DMS53 (cell line): ENCODE results near the gene NHSL2.

Experiments used
- DNase-seq: peaks from one replicate; lab custom pipeline; 2025; lab: John Stamatoyannopoulos, UW

NHSL2 gene

GRCh38 chrX:72018277-72019112, 107.8 kb downstream of the NHSL2 start:
- peak; percentile 96 for DNase-seq

DNA sequence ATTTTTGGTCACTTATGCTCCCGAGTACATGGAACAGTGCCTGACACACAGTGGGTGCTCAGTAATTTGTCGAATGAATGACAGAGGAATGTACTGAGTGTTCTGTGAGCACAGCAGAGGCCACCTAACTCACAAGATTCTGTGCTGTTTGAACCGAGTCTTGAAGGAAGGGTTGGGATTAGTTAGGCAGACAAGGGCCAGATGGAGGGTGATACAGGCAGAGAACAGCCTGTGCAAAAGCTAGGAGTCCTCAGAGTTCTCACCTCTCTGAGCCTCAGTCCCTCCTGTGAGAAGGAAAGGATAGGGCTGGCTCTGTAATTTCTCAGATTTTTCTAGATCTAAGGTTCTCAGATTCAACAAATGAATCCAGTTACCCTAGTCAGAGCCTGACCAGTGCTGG, 108.8 kb downstream of the NHSL2 start:
- DNase-seq = no peak

DNA sequence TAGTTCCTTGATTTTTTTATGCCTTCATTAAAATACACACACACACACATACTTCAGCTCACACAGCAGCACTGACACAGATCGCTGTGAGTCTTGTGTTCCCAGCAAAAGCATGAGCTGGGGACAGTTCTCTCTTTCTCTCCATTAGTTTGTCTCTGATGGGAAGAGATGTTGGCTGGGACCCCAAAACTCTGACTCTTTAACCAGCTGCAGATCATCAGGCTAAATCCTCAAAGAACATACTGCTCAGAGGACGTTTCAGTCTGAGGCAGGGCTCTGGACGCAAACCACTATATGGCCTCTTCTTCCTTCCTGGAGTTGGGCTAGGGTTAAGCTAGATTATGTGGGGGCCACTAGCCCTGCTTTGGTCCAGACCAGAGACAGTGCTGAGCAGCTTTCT, 109.6 kb downstream of the NHSL2 start:
- DNase-seq = no peak

GRCh38 chrX:72020788-72021187, 110.1 kb downstream of the NHSL2 start:
- DNase-seq = peak; percentile 12

DNA sequence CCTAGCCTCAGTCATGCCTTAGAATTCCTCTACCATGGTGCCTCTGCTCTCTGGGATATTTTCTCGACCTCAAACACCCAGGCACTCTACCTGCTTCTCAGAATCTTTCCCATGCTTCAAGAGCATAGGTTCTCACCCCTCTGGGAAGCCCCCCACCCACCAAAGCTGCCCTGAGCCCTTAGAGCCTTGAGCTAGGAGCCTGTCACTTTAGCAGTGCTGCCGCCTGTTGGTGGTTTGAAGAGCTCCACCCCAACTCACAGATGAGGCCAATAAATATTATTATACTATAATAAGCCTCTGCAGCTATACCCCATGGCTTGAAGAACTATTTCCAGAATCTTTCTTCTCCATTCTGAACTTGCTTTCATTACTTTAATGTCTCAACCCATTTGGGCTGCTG, 111.3 kb downstream of the NHSL2 start:
- peak; percentile 44 for DNase-seq

DNA sequence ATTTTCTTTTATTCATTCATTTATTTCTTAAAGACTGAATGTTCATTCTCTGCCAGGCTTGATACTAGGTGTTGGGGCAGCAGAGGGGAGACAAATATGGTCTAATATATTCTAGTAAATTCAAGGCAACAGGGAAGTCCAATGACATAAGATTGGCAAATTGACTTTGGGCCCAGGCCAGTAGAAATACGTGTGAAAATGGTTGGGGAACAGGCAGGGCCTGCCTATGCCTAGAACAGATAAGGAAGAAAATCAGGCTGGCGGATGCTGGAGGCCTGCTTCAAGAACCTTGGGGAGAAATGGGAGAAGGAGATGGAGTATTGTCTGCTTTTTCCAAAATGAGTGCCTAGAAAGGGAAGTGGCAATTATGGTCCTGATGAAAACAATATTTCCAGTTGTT, 112.4 kb downstream of the NHSL2 start:
- DNase-seq = no peak

DNA sequence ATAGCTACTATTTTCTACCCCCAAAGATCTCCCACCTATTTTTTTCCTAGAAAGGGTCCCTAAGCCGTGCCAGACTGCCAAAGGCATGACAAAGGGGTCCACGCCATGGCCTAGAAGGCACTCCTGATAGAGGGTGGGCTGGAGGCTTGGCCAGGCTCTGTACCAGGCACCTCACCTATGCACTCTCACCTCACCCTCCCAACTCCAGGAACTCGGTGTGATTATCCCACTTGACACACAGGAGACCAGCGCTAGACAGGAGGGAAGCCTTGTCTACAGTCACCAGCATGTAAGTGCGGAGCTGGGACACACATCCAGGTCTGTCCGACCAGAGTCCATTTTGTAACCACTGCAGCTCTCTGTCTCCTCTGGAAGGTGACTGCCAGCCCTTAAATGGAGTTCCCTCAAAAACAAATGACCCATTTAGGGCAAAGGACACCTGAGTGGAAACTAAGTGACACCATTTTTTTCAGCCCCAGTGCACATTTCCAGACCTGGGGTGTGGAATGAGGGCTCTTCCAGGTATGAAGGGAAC, 114.7 kb downstream of the NHSL2 start:
- no peak for DNase-seq

- no peak for DNase-seq
Observed at GRCh38 chrX:72026341-72027023, 115.8 kb downstream of the NHSL2 start.

GRCh38 chrX:72027024-72027913, 116.6 kb downstream of the NHSL2 start:
- DNase-seq = no peak

DNA sequence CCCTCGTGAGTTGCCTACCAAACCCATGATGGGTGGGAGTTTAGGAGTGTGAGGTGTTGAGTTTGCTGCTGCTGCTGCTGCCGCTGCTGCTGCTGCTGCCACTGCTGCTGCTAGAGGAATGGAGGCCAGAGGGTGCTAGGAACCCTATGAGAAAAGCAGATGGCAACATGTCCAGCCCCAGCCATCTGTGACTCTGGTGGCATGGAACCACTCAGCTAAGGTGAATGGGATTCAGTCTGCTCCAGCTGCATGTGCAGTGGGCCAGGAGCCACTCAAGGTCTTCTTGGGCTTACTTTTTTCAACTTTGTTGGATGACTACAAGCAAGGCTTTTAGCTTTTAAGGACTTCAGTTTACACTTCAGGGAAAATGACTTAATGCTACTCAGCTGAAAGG, 117.3 kb downstream of the NHSL2 start:
- no peak for DNase-seq

DNA sequence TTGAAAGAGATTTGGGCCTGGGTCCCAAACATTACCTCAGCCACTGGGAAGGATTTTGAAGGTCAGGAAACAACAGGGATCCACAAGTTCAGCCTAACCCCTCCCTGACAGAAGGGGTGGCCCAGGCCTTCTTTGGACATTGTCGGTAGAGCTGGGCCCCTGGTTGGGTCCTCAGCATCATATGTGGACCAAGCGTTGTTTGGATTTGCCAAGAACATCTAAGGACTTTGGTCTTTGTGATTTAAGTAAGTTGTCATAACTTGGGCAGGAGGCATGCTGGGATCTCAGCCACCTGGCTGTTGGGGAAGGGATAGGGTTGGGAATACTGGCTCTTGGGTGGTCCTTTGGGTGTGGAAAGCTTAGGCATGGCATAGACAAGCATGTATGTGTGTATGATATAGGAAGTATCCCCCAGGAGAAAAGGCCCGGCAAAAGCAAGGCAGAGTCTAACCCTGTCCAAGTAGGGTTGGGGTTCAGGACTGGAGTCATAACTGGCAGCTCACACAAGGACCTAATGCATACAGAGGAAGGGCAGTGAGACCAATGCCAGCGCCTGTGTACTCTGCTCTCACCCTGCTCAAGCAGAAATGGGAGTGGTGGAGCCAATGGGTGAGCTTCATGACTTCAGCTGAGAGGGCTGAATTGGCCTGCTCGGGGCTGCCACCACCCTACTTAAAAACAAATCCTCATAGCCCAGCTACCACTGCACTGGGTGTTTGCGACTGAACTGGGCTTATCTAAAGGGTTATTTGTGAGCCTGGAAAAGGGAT, 118.2 kb downstream of the NHSL2 start:
- no peak for DNase-seq

- peak; percentile 86 for DNase-seq
Observed at GRCh38 chrX:72029483-72030411, 119.1 kb downstream of the NHSL2 start.

DNA sequence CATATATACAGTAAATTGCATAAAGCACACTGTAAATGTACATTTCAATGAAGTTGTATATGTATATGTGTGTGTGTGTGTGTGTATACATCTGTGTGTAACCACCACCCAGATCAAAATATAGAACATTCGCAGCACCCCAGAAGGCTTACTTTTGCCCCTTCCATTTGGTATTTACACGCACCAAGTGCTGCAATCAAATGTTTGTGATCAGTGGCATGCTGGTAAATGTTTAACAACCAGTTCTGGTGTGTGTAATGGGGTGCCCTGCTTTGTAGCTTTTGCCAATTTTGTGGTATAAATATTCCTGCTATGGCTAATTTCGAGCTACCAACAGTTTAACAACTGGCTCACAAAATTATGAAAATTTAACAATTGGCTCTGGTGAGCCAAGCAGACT, 119.8 kb downstream of the NHSL2 start:
- peak; percentile 46 for DNase-seq

DNA sequence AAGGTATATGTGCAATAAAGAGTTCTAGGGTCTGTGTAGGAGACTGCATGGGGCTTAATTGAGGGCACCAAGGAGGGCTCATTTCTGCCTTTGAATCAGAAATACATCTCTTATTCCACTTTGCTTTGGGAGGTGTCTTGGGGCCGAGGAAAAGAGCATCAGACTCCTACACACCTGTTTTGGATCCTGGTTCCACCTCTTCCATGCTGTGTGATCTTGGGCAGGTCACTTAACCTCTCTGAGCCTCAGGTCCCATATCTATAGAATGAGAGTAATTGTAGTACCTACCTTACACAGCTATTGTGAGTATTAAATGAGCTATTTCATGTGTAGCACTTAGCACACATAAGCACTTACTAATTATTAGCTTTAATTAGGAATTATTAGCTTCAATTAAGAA, 120.5 kb downstream of the NHSL2 start:
- DNase-seq = no peak

GRCh38 chrX:72031634-72032033, 121.0 kb downstream of the NHSL2 start:
- no peak for DNase-seq

DNA sequence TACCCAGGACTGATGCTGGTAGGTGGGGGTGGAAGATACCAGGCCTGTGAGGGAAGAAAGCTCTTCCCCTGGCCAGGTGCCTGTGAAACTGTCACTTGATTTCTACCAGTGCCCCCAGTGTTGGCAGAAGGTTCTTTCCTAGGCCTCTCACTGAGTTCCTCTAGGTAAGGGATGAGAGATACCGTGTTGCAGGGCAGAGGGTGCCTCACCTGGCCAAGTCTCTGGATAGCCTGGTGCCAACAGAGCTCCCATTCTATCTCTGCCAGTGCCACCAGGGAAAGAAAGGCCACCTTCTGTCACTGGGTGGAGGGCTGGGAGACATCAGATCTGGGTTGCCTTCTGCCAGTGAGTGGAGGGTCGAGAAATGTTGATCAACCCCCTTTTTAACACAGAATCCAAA, 127.0 kb downstream of the NHSL2 start:
- DNase-seq = no peak

DNA sequence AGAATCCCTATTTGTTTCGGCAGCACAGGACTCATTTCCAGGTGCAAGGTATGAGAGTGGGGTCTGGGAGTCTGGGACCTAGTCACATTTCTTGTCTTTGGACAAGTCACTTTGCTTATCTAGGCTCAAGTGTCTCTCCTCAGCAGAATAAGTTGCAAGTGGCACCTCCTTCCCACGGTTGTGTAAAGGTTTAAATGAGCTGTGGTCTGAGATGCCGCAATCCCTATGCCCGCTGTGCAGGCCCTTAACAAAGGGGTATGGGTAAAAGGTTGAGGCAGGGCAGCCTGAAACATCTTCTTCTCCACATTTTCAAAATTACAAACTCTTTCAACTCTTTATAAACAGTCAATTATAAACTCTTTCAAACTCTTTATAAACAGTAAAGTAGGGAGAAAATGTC, 127.4 kb downstream of the NHSL2 start:
- no peak for DNase-seq

- DNase-seq = no peak
Observed at GRCh38 chrX:72038868-72039267, 128.2 kb downstream of the NHSL2 start.

DNA sequence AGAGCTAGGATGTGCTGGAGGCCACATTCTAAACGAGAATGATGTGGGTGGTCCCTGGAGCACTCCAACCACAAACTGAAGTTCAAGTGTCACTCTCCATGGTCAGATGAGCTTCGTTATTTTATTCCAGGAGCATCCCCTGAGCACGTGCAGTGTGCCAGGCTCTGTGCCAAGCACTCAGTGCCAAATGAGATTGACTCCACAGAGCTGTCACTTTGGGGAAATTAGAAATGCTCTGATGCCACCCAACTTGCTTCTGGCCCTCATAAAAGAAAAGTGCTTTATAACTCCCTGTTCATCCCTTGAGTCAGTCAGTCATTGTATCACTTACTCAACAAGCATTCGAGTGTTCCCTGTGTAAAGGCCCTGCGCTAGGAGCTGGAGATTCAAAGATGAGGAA, 129.9 kb downstream of the NHSL2 start:
- no peak for DNase-seq

- DNase-seq = no peak
Observed at GRCh38 chrX:72041176-72041575, 130.5 kb downstream of the NHSL2 start.
